HG02588 (cell line): Measurements from ENCODE around the gene PON2.
"Not testable (repeated sequence)": the region's sequence is repeated elsewhere in the genome, so short reads cannot be mapped to it uniquely, and the experiment has no call there.

Experiments used
- ATAC-seq: cut with Tn5 transposase; IDR thresholded peaks from one replicate; pipeline ENCODE4 v1.9.1; 2021; ENCODE audit warnings: mild to moderate bottlenecking, moderate library complexity; ENCODE audit not compliant: unreplicated experiment

PON2 gene

DNA sequence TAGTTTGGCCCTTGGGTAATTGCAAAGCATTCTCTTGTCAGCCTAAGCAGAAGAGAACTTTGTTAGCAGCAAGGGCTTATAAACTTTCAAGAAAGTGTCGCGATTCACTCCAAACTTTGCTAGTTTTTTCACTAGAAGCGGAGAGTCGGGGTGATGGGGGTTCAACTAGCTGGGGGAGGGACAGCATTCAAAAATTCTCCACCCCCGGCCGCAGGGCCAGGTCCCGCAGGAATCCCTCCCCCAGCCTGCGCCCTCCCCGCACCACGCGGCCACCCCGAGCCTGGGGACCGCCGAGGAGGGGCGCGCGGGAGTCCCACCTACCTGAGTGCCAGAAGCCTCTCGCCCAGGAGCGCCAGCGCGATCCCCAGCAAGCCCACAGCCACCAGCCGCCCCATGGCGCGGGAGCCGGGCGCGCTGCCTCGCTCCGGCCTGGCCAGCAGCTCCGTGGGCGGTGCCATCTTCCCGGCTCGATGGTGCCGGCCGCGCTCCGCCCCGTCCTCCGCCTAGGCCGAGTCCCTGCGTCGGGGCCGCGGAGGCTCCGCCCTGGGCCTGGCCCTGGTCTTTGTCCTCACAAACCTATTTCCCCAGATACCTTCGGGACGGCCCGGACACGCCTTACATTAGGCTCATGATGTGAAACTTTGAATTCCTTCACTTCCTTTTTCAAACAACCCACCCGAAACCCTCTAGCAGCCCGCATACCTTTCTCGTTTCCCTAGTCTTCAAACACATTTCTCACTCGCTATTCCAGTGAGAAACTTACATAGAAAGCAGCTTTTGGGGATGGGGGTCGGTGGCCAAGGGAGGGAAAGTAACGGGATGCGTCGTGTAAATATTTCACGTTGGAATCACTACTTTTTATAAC, at the start of gene PON2:
Gene PON2, minus strand, starts transcription at position 472 of the 865 bp plus-strand sequence. Its CDS starts 77 bp downstream, at position 395.
- peak; percentile 96 for ATAC-seq

DNA sequence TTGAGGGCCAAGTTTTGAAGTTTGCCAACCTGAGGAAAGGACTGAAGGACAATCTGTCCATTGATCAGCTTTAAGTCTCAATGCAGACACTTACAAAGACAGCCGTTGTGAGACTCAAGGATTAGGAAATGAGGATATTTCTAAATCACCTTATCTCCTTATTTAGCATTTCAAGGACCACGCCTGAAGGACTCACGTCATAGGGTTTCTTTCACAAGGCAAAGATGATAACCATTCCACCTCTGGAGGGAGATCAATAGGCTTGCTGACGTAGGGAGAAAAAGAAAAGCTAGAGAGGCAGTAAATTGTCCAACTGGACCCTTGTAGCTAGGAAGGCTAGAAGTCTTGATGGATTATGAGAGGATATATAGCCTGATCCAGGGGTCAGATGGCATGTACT, 47.6 kb upstream of the PON2 start:
- ATAC-seq: no peak

DNA sequence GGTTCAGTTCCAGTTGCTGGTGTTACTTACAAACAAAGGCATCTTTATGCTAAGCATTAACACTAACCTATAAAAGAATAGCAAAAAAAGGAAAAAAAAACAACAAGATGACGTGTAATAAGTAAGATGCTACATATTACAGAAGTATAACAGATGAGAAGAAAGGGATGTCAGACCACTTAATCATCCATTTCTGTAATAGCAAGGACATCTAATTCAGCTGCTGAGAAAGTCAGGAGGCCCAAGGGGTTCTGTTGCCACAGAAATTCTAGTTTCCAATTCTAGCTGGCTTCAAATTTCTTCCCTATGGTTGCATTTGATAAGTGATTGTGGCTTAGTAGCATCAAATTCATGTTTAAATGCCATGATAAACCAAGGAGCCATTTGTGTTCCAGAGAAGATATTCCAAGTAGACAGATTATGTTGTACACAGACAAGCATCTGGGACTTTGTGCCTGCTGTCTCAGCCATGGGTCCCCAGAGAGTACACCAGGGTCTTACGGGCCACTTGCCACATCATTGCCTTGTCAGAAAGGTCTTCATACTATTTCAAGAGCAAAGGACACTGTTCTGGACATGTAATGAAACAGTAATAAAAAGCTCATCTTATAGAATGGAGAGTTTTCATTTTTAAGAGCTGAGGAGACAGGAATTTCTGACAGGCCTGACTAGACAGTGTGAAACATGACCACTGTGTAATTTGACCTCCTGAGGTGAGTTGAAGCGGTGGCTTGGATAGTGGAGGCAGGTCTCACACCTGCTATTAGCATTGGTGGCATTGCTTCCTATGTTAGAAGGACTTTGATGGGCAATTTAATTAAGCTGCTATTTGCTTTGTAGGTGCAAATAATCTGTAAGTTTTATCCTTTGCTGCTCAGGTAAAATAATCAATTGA, 46.7 kb upstream of the PON2 start:
- ATAC-seq: no peak

DNA sequence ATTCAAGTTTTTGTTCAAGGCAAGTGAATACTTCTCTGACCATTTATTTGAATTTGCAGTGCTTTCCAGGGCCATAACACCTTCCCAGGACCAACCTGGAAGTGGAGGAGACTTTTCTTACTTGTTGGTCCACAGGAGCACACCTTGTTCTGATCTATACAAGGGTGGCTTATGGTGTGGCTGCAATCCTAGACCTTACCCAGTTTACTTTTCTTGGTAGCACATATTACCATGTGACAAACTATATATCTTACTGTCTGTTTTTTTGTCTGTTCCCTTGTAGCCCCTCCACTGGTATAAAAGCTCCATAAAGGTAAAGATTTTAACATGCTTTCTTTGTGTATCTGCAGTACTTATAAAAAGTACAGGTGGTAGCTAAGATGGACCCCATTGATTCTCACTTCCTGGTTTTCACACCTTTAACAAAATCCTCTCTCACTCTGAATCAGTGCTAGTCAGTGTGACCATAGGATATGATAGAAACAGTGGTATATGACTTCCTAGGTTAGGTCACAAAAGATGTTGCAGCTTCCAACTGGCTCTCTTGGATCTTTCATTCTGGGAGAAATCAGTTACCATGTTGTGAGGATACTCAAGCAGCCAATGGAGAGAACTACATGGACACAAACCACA, 45.3 kb upstream of the PON2 start:
- ATAC-seq: peak; percentile 52

DNA sequence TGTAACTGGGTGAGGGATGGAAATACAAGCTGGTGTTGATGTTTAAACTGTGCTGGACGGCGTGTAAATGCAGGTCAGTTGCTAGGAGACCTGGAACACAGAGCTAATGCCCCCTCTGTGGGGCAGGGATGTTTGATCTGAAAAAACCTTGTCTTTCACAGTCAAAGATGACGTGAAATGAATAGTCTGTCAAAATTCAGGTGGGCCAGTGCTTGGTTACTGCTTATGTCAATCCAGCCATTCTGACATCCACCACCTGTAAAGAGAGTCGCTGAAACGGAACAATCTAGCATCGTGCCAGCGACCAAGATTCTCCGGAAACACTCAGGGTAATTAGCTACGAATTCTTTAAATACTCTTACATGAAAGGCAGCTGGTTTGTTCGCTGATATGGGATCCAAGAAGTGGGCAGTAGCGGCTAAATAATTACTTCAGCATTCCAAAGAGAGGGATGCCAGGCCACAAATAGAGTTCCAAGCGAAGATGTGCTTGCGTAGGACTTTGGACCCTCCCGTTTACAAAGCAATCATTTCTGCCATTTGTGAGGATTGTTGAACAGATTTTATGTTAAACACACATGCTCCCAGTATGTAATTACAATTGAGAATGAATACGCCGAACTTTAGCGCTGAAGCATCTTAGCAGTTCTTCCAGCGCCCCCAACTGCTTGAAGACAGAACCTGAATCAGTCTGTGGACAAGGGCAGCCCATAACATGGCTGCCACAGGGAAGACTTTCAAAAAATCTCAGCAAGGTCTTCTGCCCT, 43.6 kb upstream of the PON2 start:
- ATAC-seq: no peak

DNA sequence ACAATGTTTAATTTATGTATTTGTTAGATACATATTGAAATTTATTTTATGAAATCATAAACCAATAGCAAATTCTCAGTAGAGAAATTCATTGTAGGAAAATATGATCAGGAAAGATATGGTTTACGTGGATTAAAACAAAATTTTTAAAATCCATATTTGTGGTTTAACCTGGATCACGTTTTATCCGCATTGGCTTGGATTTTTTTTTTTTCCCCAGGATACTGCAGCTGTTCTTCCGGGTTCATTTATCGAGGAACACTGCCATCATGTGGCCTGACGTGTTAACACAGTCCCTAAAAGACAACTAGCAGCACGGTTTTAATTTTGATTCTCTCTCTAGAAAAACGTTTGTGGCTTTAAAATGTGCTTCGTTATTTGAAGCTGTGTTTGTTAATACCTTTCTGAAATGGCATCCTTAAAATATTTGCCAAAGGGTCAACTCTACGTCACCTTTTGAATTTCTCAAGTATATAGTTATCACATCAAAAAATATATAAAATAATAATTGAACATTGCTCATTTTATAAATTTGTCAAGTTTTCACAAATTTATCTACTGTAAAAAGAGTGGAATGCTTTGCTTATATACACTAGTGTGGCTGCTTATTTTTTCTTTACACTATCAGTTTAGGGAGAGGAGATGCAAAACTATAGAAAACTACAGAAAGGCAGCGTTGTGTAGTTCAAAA, 42.2 kb upstream of the PON2 start:
- ATAC-seq: peak; percentile 66

DNA sequence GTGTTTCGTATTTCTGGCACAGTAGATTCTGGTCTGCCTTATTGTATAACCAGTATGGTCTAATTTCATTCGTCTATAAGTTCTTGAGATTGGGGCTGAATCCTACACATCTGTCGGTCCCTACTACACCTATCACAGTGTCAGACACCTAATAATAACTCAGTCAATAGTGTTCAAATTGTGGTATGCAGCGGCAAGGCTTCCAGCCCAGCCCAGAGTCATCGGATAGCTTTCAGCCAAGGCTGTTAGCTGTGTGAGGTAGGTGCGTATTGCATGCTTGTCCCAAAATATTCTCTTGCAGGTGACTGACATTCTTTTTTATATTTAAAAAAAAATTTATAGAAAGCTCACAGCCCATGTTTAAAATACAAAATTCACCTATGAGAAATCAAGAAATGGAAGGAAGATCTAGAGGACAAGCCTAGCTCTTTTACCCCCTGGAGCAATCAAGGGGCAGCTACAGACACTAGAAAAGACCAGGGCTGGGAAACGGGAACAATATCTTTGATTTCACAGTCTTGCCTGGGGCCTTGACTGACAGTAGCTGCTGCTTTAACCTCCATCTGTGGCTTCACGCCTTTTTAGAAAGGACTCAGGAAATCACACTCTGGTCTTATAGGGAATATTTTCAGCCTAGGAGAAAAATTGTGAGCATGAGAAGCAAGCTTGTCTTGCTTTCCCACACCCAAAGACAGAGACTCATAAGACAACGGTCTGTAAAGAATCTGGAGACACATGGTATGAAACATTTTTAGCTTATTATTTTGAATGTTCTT, 41.4 kb upstream of the PON2 start:
- no peak for ATAC-seq

DNA sequence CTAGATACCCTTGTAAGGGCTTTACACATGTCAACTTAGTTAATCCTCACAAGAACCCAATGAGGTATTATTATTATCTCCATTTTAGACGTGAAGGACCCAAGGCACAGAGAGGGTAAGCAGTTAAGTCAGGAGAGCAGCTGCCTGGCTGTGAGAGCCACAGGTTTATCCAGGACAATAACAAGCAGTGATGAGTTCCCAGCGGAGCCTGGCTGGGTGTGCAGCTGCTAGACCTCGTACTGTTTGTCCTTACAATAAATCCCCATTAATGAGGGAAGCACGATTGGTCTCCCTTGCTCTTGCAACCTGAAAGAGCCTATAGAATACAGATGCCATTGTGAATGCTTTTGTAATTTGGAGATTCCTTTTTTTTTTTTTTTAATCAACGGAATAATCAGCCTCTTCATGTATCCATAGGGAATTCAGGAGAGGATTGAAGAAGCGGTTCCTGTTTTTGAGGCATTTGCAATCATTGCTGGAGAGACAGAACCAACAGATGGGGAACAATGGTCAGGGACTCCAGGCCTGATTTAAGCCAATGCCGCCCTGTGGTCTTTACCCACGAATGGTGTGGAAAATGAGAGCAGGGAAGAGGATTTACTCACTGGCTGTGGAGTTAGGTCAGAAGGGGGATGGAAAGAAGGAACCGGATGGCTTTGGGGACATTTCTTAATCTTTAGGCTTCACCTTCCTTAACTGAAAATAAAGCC, 38.6 kb upstream of the PON2 start:
- ATAC-seq: no peak

DNA sequence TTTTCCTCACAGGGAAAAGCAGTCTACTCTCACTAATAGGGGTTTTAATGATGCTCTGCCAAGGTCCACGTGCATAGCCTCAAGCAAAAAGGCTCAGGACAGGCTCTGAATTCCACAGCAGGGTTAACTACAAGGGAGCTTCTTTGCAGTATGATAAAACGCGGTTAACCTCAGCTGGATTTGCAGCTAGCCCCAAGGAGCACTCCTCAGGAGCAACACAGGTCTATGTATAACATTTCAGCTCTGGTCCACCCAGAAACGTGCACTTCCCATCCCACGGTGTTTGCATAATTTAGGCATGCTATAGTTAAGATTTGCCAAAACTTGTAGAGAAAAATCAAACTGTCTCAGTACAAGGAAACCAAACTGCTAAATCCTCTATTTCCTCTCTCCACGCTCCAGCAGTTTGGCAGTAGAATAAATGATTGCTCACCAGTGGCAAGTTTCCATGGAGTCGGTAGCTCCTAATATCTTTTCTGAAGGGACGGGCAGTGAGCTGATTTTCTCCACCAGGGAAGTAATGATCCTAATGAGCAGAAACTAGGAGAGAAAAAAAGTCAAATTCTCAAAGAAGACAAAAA, 37.8 kb upstream of the PON2 start:
- no peak for ATAC-seq

DNA sequence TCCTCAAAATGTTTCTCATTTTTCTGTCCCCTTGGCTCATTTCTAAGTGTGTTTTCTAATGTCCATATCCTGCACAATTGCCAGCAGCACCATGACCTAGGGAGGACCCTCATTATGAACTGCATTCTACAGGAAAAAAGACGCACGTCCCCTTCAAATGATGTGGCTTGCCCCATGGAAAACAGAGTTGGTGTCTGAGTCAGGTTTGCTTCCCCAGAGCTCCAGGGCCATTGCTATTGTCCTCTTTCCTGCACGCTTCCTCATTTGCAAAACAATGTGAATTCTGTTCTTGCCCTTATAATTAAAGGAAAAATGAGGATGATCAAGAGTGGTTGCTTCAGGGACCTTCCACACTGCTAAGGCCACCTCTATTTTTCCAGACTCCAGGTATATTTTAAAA, 36.2 kb upstream of the PON2 start:
- ATAC-seq: no peak

DNA sequence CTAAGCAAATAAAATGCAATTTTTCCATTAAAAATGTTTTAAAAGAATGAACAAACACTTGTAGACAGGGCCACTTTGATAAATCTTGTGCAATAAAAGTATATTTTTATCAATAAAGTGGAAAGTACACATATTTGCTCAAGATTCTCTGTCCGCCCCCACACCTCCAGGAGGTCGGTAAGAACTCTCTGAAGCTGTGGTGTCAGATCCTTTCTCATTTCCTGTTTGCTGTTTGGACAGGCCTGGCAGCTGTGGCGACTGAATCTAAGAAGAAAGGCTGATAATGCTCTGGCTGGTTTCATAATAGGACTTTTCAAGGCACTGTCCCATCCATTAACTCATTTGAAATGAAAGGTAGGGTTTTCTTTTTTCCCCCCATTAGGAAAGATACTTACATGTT, 35.6 kb upstream of the PON2 start:
- peak; percentile 98 for ATAC-seq

DNA sequence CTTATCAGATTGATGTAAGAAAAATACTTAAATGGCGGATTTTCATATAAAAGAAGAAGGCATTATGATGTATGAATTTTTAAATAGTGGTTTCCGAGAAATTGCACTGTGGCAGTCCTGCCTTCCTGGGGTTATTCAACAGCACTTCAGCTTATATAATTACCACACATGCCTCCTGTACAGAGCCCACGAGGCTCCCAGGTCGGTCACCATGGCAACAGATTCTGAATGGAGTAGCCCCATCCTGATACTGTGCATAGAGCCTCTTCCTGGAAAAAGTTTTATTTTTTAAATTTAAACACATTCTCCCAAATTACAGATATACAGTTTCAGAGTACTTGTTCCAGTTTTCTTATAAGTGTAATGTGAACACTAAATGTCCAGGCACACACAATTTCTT, 35.0 kb upstream of the PON2 start:
- ATAC-seq: no peak

DNA sequence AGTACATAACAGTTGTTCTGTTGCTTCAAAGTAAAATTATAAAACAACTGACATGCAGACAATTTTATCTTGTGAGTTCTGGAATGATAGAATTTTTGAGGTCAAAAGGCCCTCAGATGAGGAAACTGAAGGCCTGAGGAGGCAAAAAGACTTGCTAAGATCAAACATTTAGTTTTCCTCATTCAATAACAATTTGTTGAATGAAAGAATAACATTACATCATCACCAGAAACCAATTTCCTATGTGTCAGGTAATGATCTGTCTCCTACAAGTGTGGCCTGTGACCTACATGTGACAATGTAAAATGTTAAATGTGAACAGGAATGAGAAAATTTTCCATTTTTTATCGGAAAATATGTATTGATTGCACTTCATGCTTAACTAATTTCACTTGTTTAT, 34.4 kb upstream of the PON2 start:
- ATAC-seq: no peak

DNA sequence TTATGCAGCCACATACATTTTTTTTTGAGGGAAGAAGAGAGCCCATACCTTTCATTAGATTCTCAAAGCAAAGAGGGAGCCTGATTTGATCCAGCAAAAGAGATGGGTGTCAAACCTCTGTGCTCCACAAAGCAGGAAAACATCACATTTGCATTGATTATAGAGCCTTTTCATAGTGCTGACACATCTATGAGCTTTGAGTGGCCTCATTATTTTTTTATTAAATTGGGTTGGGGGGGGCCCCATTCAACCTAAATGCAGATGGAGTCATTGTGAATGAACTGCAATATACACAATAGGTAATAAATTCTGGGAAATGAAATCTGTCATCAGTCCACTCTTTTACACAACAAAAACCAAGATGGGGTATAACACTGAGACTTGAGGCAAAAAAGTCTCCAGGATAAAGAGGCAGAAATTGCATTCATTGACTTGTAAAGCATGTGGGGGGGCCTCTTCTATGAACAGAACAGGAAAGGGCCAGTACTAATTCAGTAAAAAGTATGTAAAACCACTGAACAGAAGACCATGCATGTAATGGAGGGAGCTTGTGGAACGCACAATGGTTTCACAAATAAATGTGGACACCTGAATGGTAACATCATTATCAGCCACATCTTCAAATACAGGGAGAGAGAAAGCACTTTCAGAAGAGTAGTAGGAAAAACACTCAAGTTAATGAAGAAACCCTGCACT, 33.2 kb upstream of the PON2 start:
- ATAC-seq: no peak

DNA sequence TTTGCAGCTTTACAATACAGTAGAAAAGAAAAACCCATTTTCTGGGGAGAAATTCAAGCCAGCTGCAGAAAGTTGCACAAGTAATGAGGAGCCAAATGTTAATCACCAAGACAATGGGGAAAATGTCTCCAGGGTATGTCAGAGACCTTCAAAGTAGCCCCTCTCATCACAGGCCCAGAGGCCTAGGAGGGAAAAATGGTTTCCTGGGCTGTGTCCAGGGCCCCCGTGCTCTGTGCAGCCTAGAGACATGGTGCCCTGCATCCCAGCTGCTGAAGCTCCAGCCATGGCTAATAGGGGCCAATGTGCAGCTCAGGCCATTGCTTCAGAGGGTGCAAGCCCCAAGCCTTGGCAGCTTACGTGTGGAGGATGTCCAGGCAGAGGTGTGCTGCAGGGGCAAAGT, 25.8 kb upstream of the PON2 start:
- not testable (repeated sequence) for ATAC-seq

DNA sequence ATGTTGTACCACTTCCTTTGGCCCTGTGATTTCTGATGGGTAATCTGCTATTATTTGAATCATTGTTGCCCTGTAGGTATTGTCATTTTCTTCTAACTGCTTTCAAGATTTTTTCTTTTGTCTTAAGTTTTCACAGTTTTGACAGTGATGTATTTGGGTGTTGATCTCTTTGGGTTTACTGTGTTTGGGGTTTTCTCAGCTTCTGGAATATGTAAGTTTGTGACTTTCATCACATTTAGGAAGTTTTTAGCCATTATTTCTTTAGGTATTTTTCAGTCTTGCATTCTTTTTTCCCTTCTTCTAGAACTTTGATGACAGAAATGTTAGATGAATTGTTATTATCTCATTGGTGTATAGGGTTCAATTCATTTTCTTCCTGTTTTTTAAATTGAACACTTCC, 23.1 kb upstream of the PON2 start:
- ATAC-seq: no peak

DNA sequence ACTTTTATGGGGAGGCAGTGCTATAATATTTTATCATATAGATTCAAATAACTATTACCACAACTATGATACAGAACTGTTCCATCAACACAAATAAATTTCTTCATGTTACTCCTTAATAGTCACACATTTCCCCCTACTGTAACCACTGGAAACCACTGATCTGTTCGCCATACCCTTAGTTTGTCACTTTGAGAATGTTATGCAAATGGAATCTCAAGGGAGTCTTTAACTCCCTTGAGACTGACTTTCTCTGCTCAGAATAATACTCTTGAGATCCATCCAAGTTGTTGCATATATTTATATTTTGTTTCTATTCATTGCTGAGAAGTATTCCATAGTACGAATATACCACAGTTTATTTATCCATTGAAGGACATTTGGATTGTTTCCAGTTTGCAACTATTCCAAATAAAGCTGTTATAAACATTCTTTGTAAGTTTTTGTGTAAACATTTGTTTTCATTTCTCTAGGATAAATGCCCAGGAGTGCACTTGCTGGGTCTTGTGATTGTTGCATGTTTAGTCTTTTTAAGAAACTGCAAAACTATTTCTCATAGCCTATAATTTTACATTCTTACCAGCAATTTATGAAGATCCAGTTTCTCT, 19.7 kb upstream of the PON2 start:
- ATAC-seq: no peak
